Lower lobe of right lung (tissue), 2 donors: ENCODE data around the gene SNX14. TPM values are rescaled to one million over a fixed set of nuclear protein-coding genes. Genes with fewer than 3 reads are reported as not detected.
"Not testable (repeated sequence)": the region's sequence is repeated elsewhere in the genome, so short reads cannot be mapped to it uniquely, and the experiment has no call there.

ENCODE experiments used
- ATAC-seq, 2 donors: fragments of 200-7000 bp; cut with Tn5 transposase; one replicate each; pipeline ENCODE4 v1.9.1; 2020 to 2022; ENCODE audit warnings: mild to moderate bottlenecking in 2 of 2, moderate library complexity in 2 of 2
- DNase-seq: peaks from one replicate; pipeline ENCODE4 v3.0.0-alpha.2; 2020
- H3K27ac ChIP-seq: fragments of 200-600 bp; one replicate; pipeline ENCODE4 v1.8.0; 2022
- H3K27me3 ChIP-seq: fragments of 200-600 bp; one replicate; pipeline ENCODE4 v1.8.0; 2022; ENCODE audit warnings: low read depth
- H3K36me3 ChIP-seq: fragments of 200-600 bp; one replicate; pipeline ENCODE4 v1.8.0; 2022; ENCODE audit warnings: mild to moderate bottlenecking
- H3K4me1 ChIP-seq: fragments of 200-600 bp; one replicate; pipeline ENCODE4 v1.8.0; 2022
- H3K4me3 ChIP-seq: fragments of 200-600 bp; one replicate; pipeline ENCODE4 v1.8.0; 2022; ENCODE audit warnings: mild to moderate bottlenecking
- H3K9me3 ChIP-seq: fragments of 200-600 bp; one replicate; pipeline ENCODE4 v1.8.0; 2022
- CTCF ChIP-seq: fragments of 200-600 bp; IDR thresholded peaks from one replicate; pipeline ENCODE4 v1.8.0; 2022; ENCODE audit warnings: antibody characterized with exemption, mild to moderate bottlenecking
- intact Hi-C: fragments of 100-400 bp; cut with DNase I; formaldehyde crosslinking; loops from one replicate; pipeline ENCODE4 v1.11.0; 2022
- total RNA-seq: library from RNA; stranded (reverse); fragmentation: NEBNext Ultra II Directional; extraction: Animal tissue kit (Norgen Biotek cat#: 25700); gene quantifications from one replicate; pipeline ENCODE4 v1.2.1, GENCODE V29; 2021
- donor health status: DM: no; HTN: yes; CAD: no; lungs with severe emphysema.

SNX14 gene
- total RNA-seq, 1 donor from 2014 or later = 86.7 TPM

GRCh38 chr6:85594197-85594930, 706 bp upstream of the SNX14 start:
- ATAC-seq (peak in 1 of 2 donors; percentile 14), DNase-seq (no peak)
- H3K4me1 ChIP-seq = peaks cover 30% of the 10 kb centered on the region
- peak overlapping the region; percentile 78 for H3K4me3 ChIP-seq
- peak overlapping the region; percentile 96 for H3K27ac ChIP-seq
- no peaks in the 10 kb centered on the region for H3K36me3 ChIP-seq
- TF ChIP-seq CTCF = no peak
- no peaks in the 10 kb centered on the region for H3K9me3 ChIP-seq
- H3K27me3 ChIP-seq = no peaks in the 10 kb centered on the region
- intact Hi-C loops = no loop called here

- H3K4me1 ChIP-seq = peaks cover 30% of the 10 kb centered on the region
- H3K27me3 ChIP-seq = no peaks in the 10 kb centered on the region
- no peaks in the 10 kb centered on the region for H3K9me3 ChIP-seq
- DNase-seq (no peak), ATAC-seq (peak in 1 of 2 donors; percentile 39)
- H3K4me3 ChIP-seq = peak overlapping the region; percentile 78
- no peaks in the 10 kb centered on the region for H3K36me3 ChIP-seq
- intact Hi-C loops = no loop called here
- TF ChIP-seq CTCF = no peak
- peak overlapping the region; percentile 96 for H3K27ac ChIP-seq
These were observed 1.6 kb downstream of the SNX14 start for GRCh38 chr6:85592033-85592432.

- intact Hi-C loops = no loop called here
- Histone ChIP-seq H3K27me3 (no peaks in the 10 kb centered on the region), H3K4me1 (peaks cover 30% of the 10 kb centered on the region), H3K36me3 (no peaks in the 10 kb centered on the region), H3K9me3 (no peaks in the 10 kb centered on the region), H3K4me3 (no peak overlapping the region), H3K27ac (no peak overlapping the region)
- no peak for ATAC-seq
- DNase-seq = no peak
- TF ChIP-seq CTCF = no peak
These were observed 2.5 kb downstream of the SNX14 start for GRCh38 chr6:85591207-85591606.

GRCh38 chr6:85585741-85586140, 7.9 kb downstream of the SNX14 start:
- Histone ChIP-seq H3K9me3 (peaks cover 19% of the 10 kb centered on the region), H3K4me1 (peaks cover 8% of the 10 kb centered on the region), H3K27me3 (no peaks in the 10 kb centered on the region), H3K4me3 (no peak overlapping the region), H3K27ac (no peak overlapping the region), H3K36me3 (no peaks in the 10 kb centered on the region)
- no peak for ATAC-seq
- intact Hi-C loops = no loop called here
- no peak for TF ChIP-seq CTCF
- DNase-seq = no peak

DNA sequence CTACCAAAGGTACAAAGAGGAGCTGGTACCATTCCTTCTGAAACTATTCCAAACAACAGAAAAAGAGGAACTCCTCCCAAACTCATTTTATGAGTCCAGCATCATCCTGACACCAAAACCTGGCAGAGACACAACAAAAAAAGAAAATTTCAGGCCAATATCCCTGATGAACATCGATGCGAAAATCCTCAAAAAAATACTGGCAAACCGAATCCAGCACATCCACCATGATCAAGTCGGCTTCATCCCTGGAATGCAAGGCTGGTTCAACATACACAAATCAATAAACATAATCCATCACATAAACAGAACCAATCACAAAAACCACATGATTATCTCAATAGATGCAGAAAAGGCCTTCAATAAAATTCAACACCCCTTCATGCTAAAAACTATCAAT, 10.8 kb downstream of the SNX14 start:
- H3K27ac ChIP-seq, DNase-seq, H3K27me3 ChIP-seq, ATAC-seq, intact Hi-C loops, H3K36me3 ChIP-seq, H3K4me3 ChIP-seq: not testable (repeated sequence)
- H3K4me1 ChIP-seq = peaks cover 13% of the 10 kb centered on the region
- H3K9me3 ChIP-seq = peaks cover 19% of the 10 kb centered on the region

- peaks cover 14% of the 10 kb centered on the region for H3K4me1 ChIP-seq
- no peak for ATAC-seq
- no peak for TF ChIP-seq CTCF
- intact Hi-C loops = no loop called here
- H3K4me3 ChIP-seq = no peak overlapping the region
- no peak overlapping the region for H3K27ac ChIP-seq
- peaks cover 7% of the 10 kb centered on the region for H3K36me3 ChIP-seq
- DNase-seq = no peak
- H3K9me3 ChIP-seq = peaks cover 19% of the 10 kb centered on the region
- H3K27me3 ChIP-seq = no peaks in the 10 kb centered on the region
These were observed 12.1 kb downstream of the SNX14 start for GRCh38 chr6:85581572-85581971.
